Duodenal mucosa (tissue), 2 donors: ENCODE measurements around the gene SH3GL3.

Source experiments
- H3K27ac ChIP-seq: one replicate; pipeline ENCODE4 v1.7.0; 2013; ENCODE audit warnings: low read depth, low read length
- H3K27me3 ChIP-seq, 2 donors: one replicate each; pipeline ENCODE4 v1.7.0; 2013; ENCODE audit warnings: low read length in 2 of 2, control low read depth in 1 of 2; ENCODE audit not compliant: insufficient read depth in 2 of 2, control insufficient read depth in 1 of 2
- H3K36me3 ChIP-seq, 2 donors: one replicate each; pipeline ENCODE4 v1.7.0; 2013; ENCODE audit warnings: low read length in 2 of 2, control low read depth in 1 of 2; ENCODE audit not compliant: insufficient read depth in 2 of 2, control insufficient read depth in 1 of 2
- H3K4me1 ChIP-seq, 2 donors: one replicate each; pipeline ENCODE4 v1.7.0; 2013; ENCODE audit warnings: low read length in 2 of 2, control low read depth in 1 of 2; ENCODE audit not compliant: insufficient read depth in 2 of 2, control insufficient read depth in 1 of 2
- H3K4me3 ChIP-seq, 2 donors: one replicate each; pipeline ENCODE4 v1.7.0; 2013; ENCODE audit warnings: low read length in 2 of 2, low read depth in 1 of 2
- H3K9ac ChIP-seq, 2 donors: one replicate each; pipeline ENCODE4 v1.7.0; 2013; ENCODE audit warnings: low read length in 2 of 2, low read depth in 1 of 2
- H3K9me3 ChIP-seq, 2 donors: one replicate each; pipeline ENCODE4 v1.7.0; 2013; ENCODE audit warnings: low read length in 2 of 2, control low read depth in 1 of 2; ENCODE audit not compliant: control insufficient read depth in 1 of 2

Gene SH3GL3, protein sequence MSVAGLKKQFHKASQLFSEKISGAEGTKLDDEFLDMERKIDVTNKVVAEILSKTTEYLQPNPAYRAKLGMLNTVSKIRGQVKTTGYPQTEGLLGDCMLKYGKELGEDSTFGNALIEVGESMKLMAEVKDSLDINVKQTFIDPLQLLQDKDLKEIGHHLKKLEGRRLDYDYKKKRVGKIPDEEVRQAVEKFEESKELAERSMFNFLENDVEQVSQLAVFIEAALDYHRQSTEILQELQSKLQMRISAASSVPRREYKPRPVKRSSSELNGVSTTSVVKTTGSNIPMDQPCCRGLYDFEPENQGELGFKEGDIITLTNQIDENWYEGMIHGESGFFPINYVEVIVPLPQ

GRCh38 chr15:83446904-83447709 lies at the start of gene SH3GL3:
SH3GL3 (plus strand) TSS chr15:83447341; CDS start chr15:83447534, 193 bp downstream.
- Histone ChIP-seq H3K27ac (no peak within 1 kb of the TSS), H3K9me3 (no peaks in the 10 kb centered on the region), H3K36me3 (no peaks in the 10 kb centered on the region), H3K4me1 (no peaks in the 10 kb centered on the region), H3K27me3 (peaks cover 18 to 19% of the 10 kb centered on the region in 2 donors), H3K9ac (no peak within 1 kb of the TSS), H3K4me3 (peak within 1 kb of the TSS; percentile 8 to 45)

GRCh38 chr15:83398626-83399025 lies 48.5 kb upstream of the SH3GL3 start:
- H3K4me1 ChIP-seq, result no peaks in the 10 kb centered on the region
- no peak overlapping the region for H3K27ac ChIP-seq
- H3K9me3 ChIP-seq, result no peaks in the 10 kb centered on the region
- no peak overlapping the region for H3K9ac ChIP-seq
- H3K4me3 ChIP-seq, result no peak overlapping the region
- no peaks in the 10 kb centered on the region for H3K27me3 ChIP-seq
- no peaks in the 10 kb centered on the region for H3K36me3 ChIP-seq

DNA sequence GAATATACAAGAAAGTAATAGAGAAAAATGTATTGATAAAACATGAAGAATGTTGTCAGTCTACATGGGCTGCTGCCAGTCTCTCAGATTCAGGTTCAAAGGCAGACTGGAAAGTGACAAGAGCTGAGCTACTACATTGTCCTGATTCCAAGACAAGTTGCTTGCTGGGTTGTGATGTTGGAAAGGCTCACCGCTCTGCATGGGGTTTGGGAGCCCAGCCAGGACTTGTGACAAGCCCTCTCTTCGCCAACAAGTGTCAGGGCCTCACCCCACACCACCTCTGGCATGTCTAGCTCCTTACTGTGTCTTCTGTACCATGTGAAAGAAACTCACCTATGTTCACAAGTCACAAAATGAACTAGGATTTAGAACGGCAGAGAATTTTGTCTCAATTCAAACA lies 43.0 kb upstream of the SH3GL3 start:
- H3K27me3 ChIP-seq, result no peaks in the 10 kb centered on the region
- no peak overlapping the region for H3K4me3 ChIP-seq
- H3K27ac ChIP-seq, result no peak overlapping the region
- no peak overlapping the region for H3K9ac ChIP-seq
- H3K9me3 ChIP-seq, result no peaks in the 10 kb centered on the region
- H3K4me1 ChIP-seq, result no peaks in the 10 kb centered on the region
- no peaks in the 10 kb centered on the region for H3K36me3 ChIP-seq

DNA sequence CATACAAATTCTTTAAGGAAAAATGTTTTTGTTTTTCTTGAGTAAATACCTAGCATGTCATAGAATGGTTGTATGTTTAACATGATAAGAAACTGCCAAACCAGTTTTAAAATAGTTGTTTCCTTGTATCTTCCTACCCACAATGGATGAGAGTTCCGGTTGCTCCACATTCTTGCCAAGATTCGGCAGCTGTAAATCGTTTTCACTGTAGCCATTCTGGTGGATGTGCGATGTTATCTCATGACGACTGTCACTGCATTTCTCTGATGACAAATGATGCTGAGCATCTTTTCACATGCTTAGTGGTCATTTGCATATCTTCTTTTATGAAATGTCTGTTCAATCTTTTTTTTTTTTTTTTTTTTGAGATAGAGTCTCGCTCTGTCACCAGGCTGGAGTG lies 36.6 kb upstream of the SH3GL3 start:
- Histone ChIP-seq H3K9ac (no peak overlapping the region), H3K9me3 (no peaks in the 10 kb centered on the region), H3K27me3 (no peaks in the 10 kb centered on the region), H3K36me3 (no peaks in the 10 kb centered on the region), H3K4me3 (no peak overlapping the region), H3K4me1 (no peaks in the 10 kb centered on the region), H3K27ac (no peak overlapping the region)

GRCh38 chr15:83413054-83413719 lies 34.0 kb upstream of the SH3GL3 start:
- Histone ChIP-seq H3K27ac (no peak overlapping the region), H3K27me3 (no peaks in the 10 kb centered on the region), H3K9ac (no peak overlapping the region), H3K4me3 (no peak overlapping the region), H3K9me3 (no peaks in the 10 kb centered on the region), H3K4me1 (no peaks in the 10 kb centered on the region), H3K36me3 (no peaks in the 10 kb centered on the region)

- Histone ChIP-seq H3K4me1 (no peaks in the 10 kb centered on the region), H3K27me3 (peaks cover 0 to 2% of the 10 kb centered on the region in 2 donors), H3K9ac (no peak overlapping the region), H3K27ac (no peak overlapping the region), H3K4me3 (no peak overlapping the region), H3K36me3 (no peaks in the 10 kb centered on the region), H3K9me3 (no peaks in the 10 kb centered on the region)
Measured at GRCh38 chr15:83422081-83422480, 25.1 kb upstream of the SH3GL3 start.

- Histone ChIP-seq H3K27me3 (peaks cover 0 to 2% of the 10 kb centered on the region in 2 donors), H3K27ac (no peak overlapping the region), H3K4me3 (no peak overlapping the region), H3K4me1 (no peaks in the 10 kb centered on the region), H3K36me3 (no peaks in the 10 kb centered on the region), H3K9me3 (no peaks in the 10 kb centered on the region), H3K9ac (no peak overlapping the region)
Measured at GRCh38 chr15:83422541-83422940, 24.6 kb upstream of the SH3GL3 start.

GRCh38 chr15:83424101-83424500 lies 23.0 kb upstream of the SH3GL3 start:
- no peaks in the 10 kb centered on the region for H3K9me3 ChIP-seq
- no peaks in the 10 kb centered on the region for H3K36me3 ChIP-seq
- H3K9ac ChIP-seq, result no peak overlapping the region
- no peak overlapping the region for H3K27ac ChIP-seq
- H3K4me3 ChIP-seq, result no peak overlapping the region
- peaks cover 0 to 2% of the 10 kb centered on the region in 2 donors for H3K27me3 ChIP-seq
- H3K4me1 ChIP-seq, result no peaks in the 10 kb centered on the region

DNA sequence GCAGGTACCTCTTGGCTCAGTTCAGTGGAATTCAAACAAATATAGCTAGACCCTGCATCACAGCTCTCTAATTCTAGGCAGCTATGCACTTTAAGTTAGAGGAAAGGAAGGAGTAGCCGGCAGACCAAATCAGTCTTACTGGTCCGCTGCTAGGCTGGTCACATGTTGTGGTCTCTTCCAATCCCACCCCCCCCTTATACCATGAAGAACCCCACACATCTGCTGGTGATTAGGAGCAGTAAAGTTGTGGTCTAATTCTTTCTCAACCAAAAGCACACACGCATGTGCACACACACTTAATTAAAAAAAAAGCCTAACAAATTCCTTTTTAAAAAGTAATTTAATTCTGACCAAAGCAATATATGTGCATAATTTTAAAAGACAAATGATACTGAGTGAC lies 16.7 kb upstream of the SH3GL3 start:
- Histone ChIP-seq H3K9me3 (no peaks in the 10 kb centered on the region), H3K27me3 (peaks cover 0 to 6% of the 10 kb centered on the region in 2 donors), H3K9ac (no peak overlapping the region), H3K27ac (no peak overlapping the region), H3K36me3 (no peaks in the 10 kb centered on the region), H3K4me3 (no peak overlapping the region), H3K4me1 (no peaks in the 10 kb centered on the region)

DNA sequence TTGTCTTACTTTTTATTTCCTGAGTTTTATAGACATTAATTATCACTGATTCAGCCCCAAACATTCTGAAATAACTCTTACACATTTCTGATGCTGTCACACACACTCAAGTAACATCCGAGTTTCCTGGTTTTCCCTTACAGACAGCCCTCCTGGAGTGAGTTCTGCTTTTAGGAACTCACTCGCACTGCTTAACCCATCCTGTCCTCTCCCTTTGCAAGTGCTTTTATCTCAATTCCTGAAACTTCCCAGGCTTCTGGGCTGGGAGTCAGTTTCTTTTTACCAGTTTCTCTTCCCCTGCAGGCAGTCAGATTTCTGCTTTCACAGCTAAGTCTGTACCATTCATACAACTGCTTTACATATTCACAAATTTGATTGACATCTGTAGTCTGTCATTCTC lies 15.6 kb upstream of the SH3GL3 start:
- Histone ChIP-seq H3K4me1 (no peaks in the 10 kb centered on the region), H3K27me3 (peaks cover 0 to 6% of the 10 kb centered on the region in 2 donors), H3K4me3 (no peak overlapping the region), H3K27ac (no peak overlapping the region), H3K9ac (no peak overlapping the region), H3K9me3 (no peaks in the 10 kb centered on the region), H3K36me3 (no peaks in the 10 kb centered on the region)
